Measurements from ENCODE around the gene HSBP1.

Gene HSBP1

GRCh38 chr16:83840060-83840617 is 32.4 kb downstream of the HSBP1 start:
- no peak for DNase-seq

- no peak for DNase-seq
Observed at GRCh38 chr16:83842291-83842690, 34.5 kb downstream of the HSBP1 start.

GRCh38 chr16:83842756-83843507 is 35.2 kb downstream of the HSBP1 start:
- no peak for DNase-seq

- DNase-seq, result no peak
Observed at GRCh38 chr16:83843657-83844056, 35.9 kb downstream of the HSBP1 start.

DNA sequence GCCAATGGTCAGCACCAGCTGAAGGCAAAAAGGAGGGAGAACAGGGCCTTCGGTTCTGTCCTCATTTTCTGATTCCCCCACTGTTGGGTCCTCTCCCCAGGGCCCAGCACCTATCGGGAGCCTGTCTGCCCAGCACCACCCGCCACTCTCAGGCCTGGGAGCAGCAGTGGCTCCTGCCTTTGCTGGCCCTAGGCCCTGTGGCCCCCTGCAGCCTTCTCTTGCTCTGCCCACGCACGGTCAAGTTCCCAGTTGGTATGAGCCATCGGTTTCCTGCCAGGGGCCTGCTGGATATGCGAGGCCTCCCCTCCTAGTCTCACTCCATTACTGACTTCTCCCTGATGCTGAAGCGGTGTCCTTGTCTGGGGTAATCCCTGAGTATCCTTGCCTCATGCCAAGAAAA is 37.5 kb downstream of the HSBP1 start:
- DNase-seq, result no peak

DNA sequence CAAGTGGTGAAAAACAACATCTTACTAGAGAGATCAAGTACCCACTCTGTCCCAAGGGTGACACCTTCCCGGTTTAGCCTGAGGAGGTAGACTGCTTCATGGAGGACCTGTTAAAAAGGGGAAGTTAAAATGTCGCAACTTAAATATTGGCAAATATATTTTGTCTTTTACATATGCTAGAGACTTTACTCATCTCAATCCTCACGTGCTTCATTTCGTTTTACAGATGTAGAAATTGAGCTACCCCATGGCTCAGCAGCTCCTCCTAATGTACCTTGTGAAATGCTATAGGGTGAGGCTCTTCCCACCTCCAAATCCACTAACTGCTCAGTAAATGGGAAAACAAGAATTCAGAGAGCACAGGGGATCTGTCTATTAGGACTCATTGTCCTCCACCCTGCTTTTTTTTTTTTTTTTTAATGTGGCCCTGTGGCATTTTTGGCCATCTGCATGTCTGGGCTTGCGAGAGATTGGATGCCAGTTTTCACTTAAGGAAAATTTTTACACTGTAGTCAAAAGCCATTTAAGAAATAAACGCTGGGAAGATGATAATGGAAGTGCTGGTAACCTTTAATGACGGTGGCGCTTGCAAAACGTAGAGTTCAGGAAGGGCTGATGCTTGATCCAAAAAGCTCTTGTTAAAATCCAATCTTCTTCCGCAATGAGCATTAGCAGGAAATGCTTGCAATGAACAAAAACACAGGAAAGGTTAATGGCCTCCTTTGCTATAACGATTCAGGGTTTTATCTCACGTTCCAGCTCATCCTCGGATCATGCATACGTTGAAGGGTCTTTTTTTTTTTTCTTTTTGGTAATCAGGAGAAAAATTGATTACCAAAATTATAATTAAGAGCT is 39.8 kb downstream of the HSBP1 start:
- DNase-seq, result no peak

DNA sequence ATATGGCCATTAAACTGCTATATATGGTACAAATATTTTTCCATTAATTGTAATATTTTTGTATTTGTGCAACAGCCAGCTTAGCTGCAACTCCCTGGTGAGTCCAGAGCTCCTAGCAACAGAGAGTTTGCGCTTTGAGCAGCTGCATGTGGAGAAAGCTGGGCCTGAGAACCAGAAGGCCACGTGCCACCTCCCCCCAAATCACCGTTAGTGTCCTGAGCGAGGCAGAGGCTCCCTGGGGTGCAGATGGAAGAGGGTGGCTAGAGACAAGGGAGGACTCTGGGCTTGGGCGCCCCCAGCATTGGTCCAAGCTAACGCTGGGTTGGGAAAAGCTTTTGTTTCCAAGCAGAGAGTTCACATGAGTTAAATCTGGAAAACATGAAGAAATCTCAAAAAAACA is 41.6 kb downstream of the HSBP1 start:
- DNase-seq, result no peak

- DNase-seq, result no peak
Observed at GRCh38 chr16:83850947-83851346, 43.2 kb downstream of the HSBP1 start.

DNA sequence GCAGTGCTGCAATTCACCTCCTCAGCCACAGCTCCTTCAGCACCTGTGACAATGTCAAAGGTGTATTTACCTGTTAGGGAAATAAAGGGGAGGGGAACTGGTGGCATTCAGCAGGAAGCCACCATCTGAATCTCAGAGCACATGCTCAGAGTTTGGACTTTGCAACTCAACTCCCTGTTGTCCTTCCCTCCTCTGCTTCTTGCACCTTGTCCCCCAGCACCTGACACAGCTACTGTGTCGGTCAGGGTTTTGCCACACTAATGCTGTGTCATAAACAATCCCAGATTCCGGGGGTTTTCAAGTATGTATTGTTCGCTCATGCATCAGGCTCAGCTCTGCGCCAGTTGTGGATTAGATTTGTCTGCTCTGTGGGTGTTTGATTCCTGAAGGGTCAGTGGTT is 43.7 kb downstream of the HSBP1 start:
- no peak for DNase-seq

GRCh38 chr16:83852774-83853173 is 45.0 kb downstream of the HSBP1 start:
- DNase-seq, result no peak

DNA sequence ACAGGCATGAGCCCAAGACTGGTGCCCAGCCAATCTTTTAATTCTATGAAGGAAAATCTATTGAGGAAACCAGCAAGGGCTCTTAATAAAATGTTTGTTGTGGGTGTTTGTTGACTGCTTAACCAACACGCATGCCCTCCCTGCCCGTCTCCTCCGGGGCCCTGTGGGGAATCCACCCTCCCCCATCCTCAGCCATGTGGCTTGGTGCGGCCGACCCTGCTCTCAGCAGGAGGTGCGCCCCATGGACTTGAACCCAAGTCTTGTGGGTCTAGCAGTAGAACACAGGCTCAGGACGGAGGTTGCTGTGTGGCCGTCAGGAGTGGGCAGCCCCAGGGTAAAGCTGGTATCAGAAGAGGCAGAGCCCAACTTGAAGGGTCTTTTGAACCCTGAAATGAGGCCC is 46.1 kb downstream of the HSBP1 start:
- no peak for DNase-seq

DNA sequence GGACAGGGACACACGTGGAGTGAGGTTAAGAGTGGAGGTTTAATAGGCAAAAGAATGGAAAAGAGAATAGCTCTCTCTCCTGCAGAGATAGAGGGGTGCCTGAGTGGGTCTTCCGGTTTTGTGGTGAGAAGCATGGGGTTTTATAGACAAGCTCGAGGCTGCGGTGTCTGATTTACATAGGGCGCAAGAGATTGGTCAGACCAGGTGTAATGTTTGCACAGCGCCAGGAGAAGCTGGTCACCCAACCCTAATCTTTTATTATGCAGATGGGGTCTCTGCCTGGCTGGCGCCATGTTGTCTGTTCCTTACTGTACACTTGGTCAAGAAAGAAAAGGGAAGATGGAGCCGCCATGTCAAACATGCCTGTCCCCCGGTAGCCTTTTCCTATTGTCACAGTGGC is 46.6 kb downstream of the HSBP1 start:
- DNase-seq, result no peak

GRCh38 chr16:83856792-83857191 is 49.0 kb downstream of the HSBP1 start:
- DNase-seq, result no peak

- no peak for DNase-seq
Observed at GRCh38 chr16:83859265-83859664, 51.5 kb downstream of the HSBP1 start.

DNA sequence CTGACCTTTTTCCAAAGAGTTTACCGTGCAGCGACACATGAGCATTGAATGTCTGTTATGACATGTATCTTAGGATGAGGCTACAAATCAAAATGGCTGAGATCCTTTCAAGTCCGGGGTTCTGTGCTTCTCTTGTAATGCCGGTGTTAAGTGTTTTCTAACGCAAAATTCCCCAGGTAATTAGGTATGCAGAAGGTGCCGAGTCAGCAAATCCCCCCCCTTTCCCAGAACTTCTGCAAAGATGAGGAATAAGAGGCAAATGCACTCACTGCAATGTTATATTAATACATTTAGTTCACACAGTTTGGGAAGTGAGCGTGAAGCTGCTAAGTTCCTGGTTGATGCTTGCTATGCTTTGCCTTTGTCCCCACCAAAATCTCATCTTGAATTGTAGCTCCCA is 54.9 kb downstream of the HSBP1 start:
- no peak for DNase-seq

GRCh38 chr16:83863682-83864081 is 55.9 kb downstream of the HSBP1 start:
- DNase-seq, result no peak
